Stimulated activated effector memory CD8-positive, alpha-beta T cell treated with anti-CD3 and anti-CD28 coated beads, Interleukin-12 subunit alpha, Interleukin-12 subunit beta, amount 100 ng/mL, for 72 hours (primary cell): Measurements from ENCODE around the gene ZFYVE28.
"Not testable (repeated sequence)": the region's sequence is repeated elsewhere in the genome, so short reads cannot be mapped to it uniquely, and the experiment has no call there.

Experiments used
- ATAC-seq: fragments of 150-1000 bp; cut with Tn5 transposase; 2 replicates; pipeline ENCODE4 v1.10.0; 2021
- DNase-seq, 2 donors: peaks; one replicate each; pipeline ENCODE4 v3.0.0; 2021 to 2022; ENCODE audit warnings: low spot score in 2 of 2
- H3K27ac Mint-ChIP-seq: one replicate; pipeline ENCODE4 v1.8.0; 2022; ENCODE audit warnings: mild to moderate bottlenecking, mixed read lengths
- H3K36me3 Mint-ChIP-seq: one replicate; pipeline ENCODE4 v1.8.0; 2022; ENCODE audit warnings: mild to moderate bottlenecking, mixed read lengths
- H3K4me1 Mint-ChIP-seq: one replicate; pipeline ENCODE4 v1.8.0; 2022; ENCODE audit warnings: mixed read lengths
- H3K4me3 Mint-ChIP-seq: one replicate; pipeline ENCODE4 v1.8.0; 2022; ENCODE audit warnings: mild to moderate bottlenecking, mixed read lengths
- H3K9me3 Mint-ChIP-seq: one replicate; pipeline ENCODE4 v1.8.0; 2022; ENCODE audit warnings: mixed read lengths

Gene ZFYVE28

DNA sequence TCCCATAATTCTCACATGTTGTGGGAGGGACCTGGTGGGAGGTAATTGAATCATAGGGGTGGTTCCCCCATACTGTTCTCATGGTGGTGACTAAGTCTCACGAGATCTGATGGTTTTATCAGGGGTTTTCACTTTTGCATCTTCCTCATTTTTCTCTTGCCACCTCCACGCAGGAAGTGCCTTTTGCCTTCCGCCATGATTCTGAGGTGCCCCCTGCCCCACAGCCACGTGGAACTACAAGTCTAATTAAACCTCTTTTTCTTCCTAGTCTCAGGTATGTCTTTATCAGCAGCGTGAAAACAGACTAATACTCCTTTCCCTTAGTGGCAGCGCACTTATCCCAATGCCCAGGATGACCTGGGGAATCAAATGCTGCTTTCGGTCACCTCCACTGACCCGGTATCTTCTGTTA is 35.2 kb downstream of the ZFYVE28 start:
- not testable (repeated sequence) for H3K9me3 Mint-ChIP-seq, H3K4me3 Mint-ChIP-seq, ATAC-seq, DNase-seq
- Mint-ChIP-seq H3K4me1 (peaks cover 42% of the 10 kb centered on the region), H3K36me3 (peaks cover 18% of the 10 kb centered on the region), H3K27ac (peak overlapping the region; percentile 88)

DNA sequence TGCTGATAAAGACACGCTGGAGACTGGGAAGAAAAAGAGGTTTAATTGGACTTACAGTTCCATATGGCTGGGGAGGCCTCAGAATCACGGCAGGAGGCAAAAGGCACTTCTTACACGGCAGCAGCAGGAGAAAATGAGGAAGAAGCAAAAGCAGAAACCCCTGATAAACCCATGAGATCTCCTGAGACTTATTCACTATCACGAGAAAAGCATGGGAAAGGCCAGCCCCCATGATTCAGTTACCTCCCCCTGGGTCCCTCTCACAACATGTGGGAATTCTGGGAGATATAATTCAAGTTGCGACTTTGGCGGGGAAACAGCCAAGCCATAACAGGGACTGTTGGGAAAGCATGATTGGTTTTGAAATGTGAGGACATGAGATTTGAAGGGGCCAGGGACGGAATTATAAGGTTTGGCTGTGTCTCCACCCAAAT is 35.7 kb downstream of the ZFYVE28 start:
- not testable (repeated sequence) for H3K9me3 Mint-ChIP-seq, H3K27ac Mint-ChIP-seq, ATAC-seq, DNase-seq, H3K4me3 Mint-ChIP-seq
- H3K36me3 Mint-ChIP-seq = peaks cover 20% of the 10 kb centered on the region
- peaks cover 42% of the 10 kb centered on the region for H3K4me1 Mint-ChIP-seq

DNA sequence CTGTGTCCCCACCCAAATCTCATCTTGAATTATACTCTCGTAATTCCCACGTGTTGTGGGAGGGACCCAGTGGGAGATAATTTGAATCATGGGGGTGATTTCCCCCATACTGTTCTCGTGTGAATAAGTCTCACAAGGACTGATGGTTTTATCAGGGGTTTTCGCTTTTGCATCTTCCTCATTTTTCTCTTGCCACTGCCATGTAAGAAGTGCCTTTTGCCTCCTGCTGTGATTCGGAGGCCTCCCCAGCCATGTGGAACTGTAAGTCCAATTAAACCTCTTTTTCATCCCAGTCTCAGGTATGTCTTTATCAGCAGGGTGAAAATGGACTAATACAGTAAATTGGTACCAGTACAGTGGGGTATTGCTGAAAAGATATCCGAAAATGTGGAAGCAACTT is 37.9 kb downstream of the ZFYVE28 start:
- not testable (repeated sequence) for ATAC-seq, H3K9me3 Mint-ChIP-seq, H3K4me3 Mint-ChIP-seq, DNase-seq
- Mint-ChIP-seq H3K36me3 (peaks cover 14% of the 10 kb centered on the region), H3K4me1 (peaks cover 35% of the 10 kb centered on the region), H3K27ac (peak overlapping the region; percentile 23)

DNA sequence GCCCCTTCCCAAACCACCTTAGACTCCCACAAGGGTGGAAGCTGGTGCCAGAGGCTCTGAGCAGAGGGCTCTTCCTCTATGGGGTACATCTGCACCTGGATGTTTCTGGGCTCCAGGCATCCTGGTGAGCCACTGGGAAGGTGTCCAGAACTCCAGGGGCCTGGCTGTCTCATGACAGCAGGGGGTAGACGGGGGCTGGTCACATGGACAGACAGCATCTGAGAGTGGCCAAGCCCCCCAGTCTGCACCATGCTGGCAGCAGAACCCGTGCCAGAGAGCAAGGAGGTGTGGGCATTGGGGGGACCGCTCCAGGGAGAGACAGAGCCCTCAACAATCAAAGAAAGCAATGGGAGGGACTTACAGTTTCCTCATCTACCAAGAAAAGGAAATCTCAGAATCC is 39.5 kb downstream of the ZFYVE28 start:
- DNase-seq (no peak), ATAC-seq (no peak)
- Mint-ChIP-seq H3K4me1 (peaks cover 36% of the 10 kb centered on the region), H3K9me3 (no peaks in the 10 kb centered on the region), H3K27ac (peak overlapping the region; percentile 23), H3K36me3 (peaks cover 14% of the 10 kb centered on the region), H3K4me3 (no peak overlapping the region)

DNA sequence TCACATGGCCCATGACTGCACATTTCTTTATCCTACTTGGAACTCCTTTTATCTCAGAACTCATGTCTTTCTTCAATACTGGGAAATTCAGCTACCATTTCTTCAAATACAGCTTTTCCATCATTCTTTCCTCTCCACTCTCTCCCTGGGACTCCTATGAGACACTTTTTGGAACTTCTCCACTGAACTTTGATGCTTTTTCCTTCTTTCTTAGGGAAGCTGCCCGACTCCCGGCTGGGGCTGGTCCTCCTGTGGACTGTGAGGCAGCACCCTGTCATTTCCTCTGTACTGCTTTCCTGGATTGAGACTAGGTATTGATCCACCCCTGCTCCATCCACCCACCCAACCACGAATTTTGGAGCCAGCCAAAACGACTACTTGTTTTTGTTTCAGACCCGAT is 40.0 kb downstream of the ZFYVE28 start:
- ATAC-seq (no peak), DNase-seq (no peak)

DNA sequence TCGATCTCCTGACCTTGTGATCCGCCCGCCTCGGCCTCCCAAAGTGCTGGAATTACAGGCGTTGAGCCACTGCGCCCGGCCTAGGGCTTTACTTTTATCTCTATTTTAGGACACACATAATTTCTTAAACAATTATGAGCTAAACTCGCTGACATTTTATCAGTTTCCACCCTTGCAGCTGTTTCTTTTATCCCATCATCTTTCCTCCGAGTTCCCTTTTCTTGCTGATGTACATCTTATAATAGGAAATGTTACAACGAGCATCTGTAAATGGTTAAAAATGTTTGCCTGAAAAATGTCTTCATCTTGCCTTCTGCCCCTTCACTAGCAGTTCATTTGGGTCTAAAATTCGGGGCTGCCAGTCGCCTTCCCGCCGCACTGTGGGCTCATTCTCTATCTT is 41.2 kb downstream of the ZFYVE28 start:
- DNase-seq (no peak), ATAC-seq (no peak)
- Mint-ChIP-seq H3K4me1 (peaks cover 24% of the 10 kb centered on the region), H3K9me3 (no peaks in the 10 kb centered on the region), H3K27ac (no peak overlapping the region), H3K4me3 (no peak overlapping the region), H3K36me3 (peaks cover 9% of the 10 kb centered on the region)

More for the DNA sequence above, 40.0 kb downstream of the ZFYVE28 start:
- Mint-ChIP-seq H3K27ac (peak overlapping the region; percentile 23), H3K4me3 (no peak overlapping the region), H3K9me3 (no peaks in the 10 kb centered on the region), H3K36me3 (peaks cover 12% of the 10 kb centered on the region), H3K4me1 (peaks cover 35% of the 10 kb centered on the region)

DNA sequence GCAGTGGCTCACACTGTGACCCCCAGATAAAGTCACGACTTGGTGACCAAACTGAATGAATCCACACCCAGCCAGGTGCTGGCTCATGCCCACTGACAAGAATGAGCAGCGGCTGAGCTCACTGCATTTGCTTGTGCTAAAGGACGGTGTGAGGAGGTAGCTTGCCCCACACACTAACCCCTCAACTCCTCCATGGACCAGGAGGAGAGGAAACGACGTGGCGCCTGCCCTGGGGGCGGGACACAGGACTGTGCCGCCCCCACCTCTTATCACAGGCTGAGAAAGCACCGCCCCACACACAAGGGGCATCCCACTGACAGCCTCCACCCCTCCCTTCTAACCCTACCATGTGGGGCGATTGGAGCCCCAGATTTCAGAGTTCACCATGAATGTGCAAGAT is 43.0 kb downstream of the ZFYVE28 start:
- no peak for DNase-seq
- Mint-ChIP-seq H3K4me1 (peaks cover 23% of the 10 kb centered on the region), H3K36me3 (peaks cover 21% of the 10 kb centered on the region), H3K9me3 (no peaks in the 10 kb centered on the region), H3K27ac (peak overlapping the region; percentile 10), H3K4me3 (no peak overlapping the region)
- no peak for ATAC-seq

DNA sequence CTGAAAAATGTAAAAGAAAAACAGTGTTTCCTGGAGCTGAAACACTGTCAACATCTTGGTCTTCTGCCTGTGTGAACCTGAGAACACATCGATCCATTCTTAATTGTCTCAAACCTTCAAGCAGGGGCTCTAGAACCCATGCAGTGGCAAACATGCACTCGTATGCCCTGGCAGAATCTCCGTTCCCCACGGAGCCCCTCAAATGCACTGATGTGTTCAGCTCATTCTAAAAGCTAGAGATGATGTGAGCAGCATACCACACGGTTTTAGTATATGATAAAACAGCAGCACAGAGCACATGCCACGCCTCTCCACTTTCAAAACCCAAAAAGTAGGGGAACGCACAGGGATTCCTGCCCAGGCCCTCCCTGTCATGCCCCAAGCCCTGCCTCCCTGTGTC is 44.9 kb downstream of the ZFYVE28 start:
- no peak for DNase-seq
- Mint-ChIP-seq H3K4me3 (no peak overlapping the region), H3K27ac (peak overlapping the region; percentile 69), H3K4me1 (peaks cover 17% of the 10 kb centered on the region), H3K9me3 (peaks cover 6% of the 10 kb centered on the region), H3K36me3 (peaks cover 17% of the 10 kb centered on the region)
- ATAC-seq = no peak

DNA sequence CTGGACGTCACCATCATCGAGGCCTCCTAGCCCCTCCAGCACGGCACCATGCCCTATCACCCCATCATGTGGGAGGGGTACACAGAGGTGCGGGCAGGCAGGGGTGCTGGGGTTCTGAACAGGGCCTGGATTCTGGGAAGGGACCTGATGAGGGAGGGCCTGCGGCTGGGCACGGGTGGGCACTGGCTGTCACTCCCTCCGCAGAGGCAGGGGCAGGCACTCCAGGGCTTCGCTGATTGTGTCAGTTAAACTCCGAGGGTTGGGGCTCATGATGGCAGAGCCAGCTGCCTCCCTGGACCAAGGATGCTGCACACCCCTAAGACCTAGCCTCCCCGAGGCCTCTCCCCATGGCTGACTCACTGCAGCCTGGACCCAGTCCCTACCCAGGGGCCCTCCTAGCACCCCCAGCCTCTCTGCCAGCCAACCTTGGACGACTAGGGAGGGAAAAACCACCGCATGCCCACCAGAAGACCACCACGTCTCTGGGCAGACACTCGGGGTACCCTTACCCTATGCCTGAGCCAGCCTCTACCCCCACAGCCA is 45.9 kb downstream of the ZFYVE28 start:
- no peak overlapping the region for H3K27ac Mint-ChIP-seq
- peaks cover 6% of the 10 kb centered on the region for H3K9me3 Mint-ChIP-seq
- no peak overlapping the region for H3K4me3 Mint-ChIP-seq
- peaks cover 12% of the 10 kb centered on the region for H3K36me3 Mint-ChIP-seq
- ATAC-seq = no peak
- peaks cover 13% of the 10 kb centered on the region for H3K4me1 Mint-ChIP-seq
- DNase-seq = no peak

DNA sequence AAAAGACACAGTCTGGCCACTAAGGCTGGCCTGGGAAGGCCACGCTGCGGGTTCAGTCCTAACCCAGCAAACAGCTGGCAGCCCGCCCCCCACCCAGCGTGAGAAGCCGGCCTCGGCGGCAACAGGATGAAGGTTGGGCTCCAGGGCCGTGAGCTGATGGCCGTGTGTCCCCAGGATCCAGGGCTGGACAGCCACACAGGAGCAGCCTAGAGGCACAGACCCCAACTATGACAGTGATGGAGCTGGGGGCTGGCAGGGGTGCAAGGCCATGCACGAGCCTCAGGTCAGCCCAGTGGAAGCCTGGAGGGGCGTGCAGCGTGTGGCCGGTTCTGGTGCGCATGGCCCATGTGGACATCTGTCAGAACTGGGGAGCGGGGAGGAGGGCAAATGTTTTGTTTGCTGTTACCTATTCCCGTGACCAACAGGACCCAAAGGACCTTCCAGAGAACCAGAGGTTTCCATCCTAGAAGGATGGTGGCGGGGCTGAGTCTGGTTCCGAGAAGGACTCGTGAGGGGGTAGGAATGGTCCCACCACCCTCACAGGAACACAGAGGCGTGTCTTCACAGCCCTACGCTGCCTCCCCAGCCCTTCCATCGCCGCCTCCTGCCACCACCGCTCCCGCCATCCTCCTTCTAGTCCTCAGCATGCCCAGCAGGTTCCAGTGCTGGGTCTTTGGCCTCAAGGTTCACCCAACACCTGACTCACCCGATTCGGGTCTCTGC is 46.5 kb downstream of the ZFYVE28 start:
- H3K4me1 Mint-ChIP-seq = peaks cover 13% of the 10 kb centered on the region
- ATAC-seq (no peak), DNase-seq (no peak)
- H3K36me3 Mint-ChIP-seq = peaks cover 12% of the 10 kb centered on the region
- H3K9me3 Mint-ChIP-seq = peaks cover 6% of the 10 kb centered on the region
- no peak overlapping the region for H3K27ac Mint-ChIP-seq
- no peak overlapping the region for H3K4me3 Mint-ChIP-seq

DNA sequence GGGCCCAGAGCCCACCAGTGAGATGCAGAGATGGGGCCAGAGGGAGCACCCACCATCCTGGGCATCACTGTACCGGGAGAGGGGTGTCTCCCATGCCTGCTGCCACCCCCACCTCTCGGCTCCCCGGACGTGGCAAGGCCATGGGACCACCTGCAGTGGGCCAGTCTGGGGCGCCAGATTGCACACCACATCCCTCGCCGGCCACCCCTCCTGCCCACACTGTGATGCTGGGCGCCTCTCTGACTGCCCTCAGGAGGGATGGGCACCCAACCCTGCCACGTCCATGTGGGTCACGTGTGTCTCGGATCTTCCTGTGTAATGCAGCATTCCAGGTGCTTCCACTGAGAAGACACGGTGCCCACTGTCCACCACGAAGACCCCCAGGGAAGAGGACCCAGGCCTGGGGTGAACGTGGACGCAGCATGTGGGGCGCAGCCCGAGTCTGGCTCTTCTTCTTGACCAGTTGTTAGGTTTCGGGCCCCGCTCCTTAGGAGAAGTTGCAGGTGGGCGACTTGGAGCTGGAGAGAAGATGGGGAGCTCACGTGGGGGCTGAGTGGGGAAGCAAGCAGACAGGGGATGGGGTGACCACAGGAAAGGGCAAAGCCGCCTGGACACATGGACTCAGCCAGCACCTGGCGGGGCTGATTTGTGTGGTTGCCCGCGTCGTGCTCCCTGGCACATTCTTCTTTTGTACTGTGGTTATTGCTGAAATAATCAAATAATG is 47.7 kb downstream of the ZFYVE28 start:
- no peak for DNase-seq
- Mint-ChIP-seq H3K4me3 (no peak overlapping the region), H3K27ac (peak overlapping the region; percentile 76)

DNA sequence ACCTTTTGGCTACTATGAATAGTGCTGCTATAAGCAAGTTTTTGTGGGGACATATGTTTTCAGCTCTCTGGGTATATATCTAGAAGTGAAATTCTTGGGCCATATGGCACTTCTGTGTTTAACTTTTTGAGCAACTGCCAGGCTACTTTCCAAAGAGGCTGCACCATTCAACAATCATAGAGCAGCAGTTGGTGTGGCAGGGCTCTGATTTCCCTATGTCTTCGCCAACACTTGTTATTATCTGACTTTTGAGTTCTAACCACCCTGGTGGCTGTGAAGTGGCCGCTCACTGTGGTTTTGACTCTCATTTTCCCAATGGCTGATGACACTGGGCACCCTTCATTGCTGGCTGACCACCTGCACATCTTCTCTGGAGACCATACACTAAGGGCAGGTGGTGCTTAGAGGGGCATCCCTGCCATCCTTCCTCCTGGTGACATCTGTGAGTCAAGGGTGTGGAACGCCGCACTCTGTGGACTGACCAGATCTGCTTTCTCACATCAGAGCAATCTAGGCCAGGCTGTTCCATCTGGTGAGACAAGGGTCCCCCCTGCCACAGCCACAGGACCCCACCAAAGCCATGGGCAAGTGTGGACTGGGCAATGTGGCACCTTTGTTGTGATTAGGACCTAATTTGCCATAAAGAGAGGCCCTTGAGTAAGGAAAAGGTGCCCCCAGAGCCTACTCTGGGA is 49.6 kb downstream of the ZFYVE28 start:
- peaks cover 21% of the 10 kb centered on the region for H3K4me1 Mint-ChIP-seq
- no peak overlapping the region for H3K4me3 Mint-ChIP-seq
- DNase-seq = no peak
- H3K27ac Mint-ChIP-seq = no peak overlapping the region
- no peak for ATAC-seq
- peaks cover 6% of the 10 kb centered on the region for H3K9me3 Mint-ChIP-seq
- H3K36me3 Mint-ChIP-seq = peaks cover 12% of the 10 kb centered on the region

More for the DNA sequence above, 47.7 kb downstream of the ZFYVE28 start:
- Mint-ChIP-seq H3K9me3 (peaks cover 6% of the 10 kb centered on the region), H3K4me1 (peaks cover 13% of the 10 kb centered on the region), H3K36me3 (peaks cover 12% of the 10 kb centered on the region)
- ATAC-seq = no peak

DNA sequence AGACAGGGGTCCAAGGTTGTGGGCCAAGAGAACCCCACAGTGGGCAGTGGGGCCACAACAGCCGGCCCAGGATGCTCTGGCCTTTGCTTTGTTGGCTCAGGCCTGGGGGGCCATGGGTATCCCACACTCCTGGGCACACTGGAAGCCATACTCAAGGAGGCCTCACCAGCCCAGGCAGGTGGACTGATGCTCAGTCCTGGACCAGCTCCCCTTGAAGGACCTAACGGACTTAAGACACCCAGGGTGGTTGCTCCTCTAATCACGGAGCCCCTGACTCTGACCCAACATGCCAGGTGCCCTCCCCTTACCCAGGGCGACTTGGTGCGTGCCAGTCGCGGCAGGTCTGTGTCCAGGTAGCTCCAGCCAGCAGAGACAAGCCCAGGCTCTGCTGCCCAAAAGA is 50.8 kb downstream of the ZFYVE28 start:
- Mint-ChIP-seq H3K4me3 (no peak overlapping the region), H3K4me1 (peaks cover 22% of the 10 kb centered on the region), H3K36me3 (peaks cover 12% of the 10 kb centered on the region), H3K9me3 (peaks cover 6% of the 10 kb centered on the region), H3K27ac (no peak overlapping the region)
- ATAC-seq (no peak), DNase-seq (no peak)

DNA sequence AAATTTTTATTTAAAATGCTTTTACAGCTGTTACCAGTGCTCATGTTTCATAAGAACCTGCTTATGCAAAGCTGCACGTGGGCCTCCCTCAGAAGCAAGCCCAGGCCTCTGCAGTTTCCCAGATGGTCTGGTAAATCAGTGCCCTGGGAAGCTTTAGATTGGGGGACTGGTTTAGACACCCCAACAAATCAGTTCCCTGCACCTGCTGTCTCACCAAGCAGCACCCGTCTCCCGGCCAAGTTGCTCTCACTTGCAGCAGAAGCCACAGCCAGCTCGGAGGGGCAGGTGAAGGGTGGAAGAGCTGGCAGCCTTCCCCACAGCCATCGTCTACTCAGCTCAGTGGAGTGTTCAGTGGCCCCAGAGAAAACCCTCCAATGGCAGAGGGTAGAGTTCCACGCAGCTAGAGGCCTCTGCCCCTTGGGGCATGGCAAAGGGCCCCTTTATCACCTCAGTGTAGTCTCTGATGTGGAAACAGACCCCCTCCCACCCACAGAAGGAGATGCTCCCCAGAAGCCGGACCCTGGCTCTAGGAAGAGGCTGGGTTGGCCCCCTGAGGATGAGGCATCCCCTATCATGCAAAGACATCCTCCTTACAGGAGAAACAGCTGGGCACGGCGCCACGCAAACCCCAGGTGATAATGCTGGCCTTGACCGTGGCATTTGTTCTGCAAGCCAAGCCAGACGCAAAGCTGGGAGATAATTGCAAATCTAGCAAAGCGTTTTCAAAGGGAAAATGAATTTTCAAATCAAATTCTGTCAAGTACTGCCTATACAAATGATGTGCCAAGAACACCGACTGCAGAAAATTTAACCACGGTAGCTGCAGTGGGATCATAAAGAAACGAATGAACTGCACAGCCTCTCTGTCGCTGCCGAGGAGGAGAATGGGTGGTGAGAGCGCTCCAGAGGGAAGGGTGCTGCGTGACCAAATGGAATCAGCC is 51.9 kb downstream of the ZFYVE28 start:
- peaks cover 6% of the 10 kb centered on the region for H3K9me3 Mint-ChIP-seq
- H3K4me3 Mint-ChIP-seq = no peak overlapping the region
- ATAC-seq (no peak), DNase-seq (no peak)
- H3K36me3 Mint-ChIP-seq = peaks cover 10% of the 10 kb centered on the region
- H3K27ac Mint-ChIP-seq = no peak overlapping the region
- H3K4me1 Mint-ChIP-seq = peaks cover 31% of the 10 kb centered on the region
